GM19238 (cell line): ENCODE data around the gene NINJ1.

Experiments
- DNase-seq: peaks from one replicate; pipeline ENCODE4 v3.0.0; 2011; ENCODE audit warnings: low spot score; ENCODE audit not compliant: insufficient read length

Gene NINJ1

DNA sequence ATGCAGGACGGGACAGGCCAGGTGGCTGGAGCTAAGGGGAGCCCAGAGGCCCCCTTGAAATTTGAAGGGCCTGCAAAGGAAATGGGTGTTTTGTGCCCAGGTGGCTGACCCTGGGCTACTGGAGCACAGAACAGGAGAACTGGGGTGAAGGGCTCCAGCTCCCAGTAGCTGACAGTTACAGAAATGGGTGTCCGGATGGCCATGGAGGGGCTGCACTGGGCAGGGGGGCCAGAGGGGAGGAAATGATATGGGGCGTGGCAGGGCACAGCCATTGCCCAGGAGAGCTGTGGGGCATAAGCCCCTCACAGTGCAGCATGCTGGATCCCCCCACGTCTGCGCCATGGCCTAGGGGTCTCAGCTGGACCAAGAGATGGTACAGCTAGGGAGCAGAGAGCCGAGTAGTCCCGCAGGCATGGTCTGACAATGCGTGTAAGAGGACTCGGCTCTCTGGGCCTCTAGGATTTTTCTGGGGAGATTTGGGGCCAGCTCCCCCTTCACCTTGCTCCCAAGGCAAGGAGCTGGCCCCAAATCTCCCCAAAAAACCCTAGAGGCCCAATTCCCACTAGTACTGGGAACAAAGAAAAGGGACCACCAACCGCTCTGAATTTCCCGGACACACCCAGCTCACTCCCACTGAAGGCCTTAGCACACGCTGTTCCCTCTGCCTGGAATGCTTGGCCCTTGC, 45.9 kb downstream of the NINJ1 start:
- DNase-seq = no peak

DNA sequence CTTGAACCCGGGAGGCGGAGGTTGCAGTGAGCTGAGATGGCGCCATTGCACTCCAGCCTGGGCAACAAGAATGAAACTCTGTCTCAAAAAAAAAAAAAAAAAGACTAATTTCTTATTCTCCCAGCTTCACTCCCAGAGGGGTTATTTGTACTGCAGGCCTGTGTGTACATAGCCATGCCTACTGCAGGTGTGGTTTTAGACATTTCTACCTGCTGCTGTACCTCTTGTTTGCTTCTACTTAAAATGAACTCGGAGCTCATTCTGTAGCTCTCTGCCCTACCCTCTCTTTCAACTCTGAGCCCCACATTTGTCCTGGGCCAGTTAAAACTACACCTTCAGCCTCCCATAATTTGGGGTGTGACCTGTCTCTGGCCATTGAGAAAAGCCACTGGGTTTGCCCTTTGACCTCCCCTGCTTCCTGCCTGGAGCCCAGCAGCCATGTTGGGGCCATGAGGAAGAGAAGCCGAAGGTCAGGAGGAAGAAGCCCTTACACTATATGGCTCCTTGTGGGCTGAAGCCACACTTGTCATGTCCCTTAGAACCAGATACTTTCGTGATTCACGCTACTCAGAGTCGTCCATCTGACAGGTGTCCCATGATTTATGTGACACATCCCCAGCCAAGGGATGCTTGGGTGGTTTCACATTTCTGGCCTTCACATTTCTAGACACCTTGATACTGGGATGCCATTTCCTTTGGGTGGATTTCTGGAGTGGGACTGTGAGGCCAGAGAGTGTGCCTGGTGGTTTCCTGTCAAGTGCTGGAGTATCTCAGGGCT, 47.4 kb downstream of the NINJ1 start:
- no peak for DNase-seq

DNA sequence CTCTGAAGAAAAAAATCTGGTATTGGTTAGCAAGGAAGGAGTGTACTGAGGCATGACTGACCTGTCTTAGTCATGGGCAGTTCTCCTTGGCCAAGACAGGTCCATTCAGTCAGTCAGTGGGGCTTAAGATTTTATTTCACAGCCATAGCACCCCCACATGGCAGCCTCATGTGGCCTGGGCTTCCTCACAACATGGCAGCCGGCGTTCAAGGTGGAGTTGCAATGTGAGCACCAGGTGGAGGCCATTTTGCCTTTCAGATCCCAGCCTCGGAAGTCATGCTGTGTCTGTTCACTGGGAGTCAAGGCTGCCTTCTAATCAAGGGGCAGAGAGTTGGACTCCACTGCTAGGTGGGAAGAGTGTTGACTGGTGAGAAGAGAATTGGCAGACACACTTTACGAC, 48.4 kb downstream of the NINJ1 start:
- no peak for DNase-seq

DNA sequence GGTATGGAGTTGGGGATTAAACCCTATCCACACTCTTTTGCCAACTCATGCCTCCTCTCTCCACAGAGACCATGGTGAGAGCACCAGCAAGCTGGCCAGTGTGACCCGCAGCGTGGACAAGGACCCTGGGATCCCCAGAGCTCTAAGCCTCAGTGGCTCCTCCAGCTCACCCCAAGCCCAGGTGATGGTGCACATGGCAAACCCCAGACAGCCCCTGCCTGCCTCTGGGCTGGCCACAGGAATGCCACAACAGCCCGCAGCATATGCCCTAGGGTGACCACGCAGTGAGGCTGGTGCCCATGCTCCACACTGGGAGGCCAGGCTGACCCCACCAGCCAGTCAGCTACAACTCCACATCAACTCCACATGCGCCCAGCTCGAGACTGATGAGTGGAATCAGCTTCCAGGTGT, 49.6 kb downstream of the NINJ1 start:
- no peak for DNase-seq

DNA sequence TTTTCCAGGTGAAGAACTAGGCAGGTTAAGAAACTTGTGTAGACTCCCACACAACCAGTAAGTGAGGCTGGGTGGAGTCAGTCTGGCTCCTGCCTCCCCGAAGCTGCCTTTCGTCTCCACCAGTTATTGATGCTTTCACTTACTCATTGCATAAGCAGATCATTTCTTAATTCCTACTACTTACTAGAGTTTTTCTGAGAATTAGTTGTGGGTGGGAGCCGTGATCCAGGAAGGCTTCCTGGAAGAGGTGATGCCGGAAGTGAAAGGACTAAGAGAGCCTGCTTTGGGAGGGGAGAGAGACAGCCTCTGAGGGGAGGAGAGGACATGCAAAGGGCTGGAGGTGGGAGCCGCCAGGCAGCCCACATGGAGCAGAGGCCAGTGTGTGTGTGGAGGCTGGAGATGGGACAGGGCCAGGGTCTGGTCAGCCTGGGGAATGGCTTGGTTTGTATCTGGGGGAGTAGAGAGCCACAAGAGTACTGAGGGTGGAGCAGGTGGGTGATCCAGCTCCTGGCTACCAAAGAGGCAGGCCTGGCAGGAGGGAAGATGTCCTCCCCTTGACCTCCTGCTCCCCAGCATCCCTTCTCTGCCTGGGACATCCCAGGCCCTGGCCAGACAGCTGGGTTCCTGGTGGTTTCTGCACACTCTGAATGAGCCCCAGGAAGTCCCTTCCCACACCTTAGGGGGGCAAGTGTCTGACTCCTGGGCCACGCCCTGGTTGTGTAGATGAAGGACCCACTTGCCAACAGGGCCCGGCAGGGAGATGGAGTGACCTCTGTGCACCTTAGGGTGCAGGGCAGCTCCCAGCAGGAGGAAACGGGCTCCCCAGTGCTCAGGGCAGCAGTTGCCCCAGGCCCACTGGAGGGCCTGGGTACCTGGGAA, 50.2 kb downstream of the NINJ1 start:
- DNase-seq = no peak

DNA sequence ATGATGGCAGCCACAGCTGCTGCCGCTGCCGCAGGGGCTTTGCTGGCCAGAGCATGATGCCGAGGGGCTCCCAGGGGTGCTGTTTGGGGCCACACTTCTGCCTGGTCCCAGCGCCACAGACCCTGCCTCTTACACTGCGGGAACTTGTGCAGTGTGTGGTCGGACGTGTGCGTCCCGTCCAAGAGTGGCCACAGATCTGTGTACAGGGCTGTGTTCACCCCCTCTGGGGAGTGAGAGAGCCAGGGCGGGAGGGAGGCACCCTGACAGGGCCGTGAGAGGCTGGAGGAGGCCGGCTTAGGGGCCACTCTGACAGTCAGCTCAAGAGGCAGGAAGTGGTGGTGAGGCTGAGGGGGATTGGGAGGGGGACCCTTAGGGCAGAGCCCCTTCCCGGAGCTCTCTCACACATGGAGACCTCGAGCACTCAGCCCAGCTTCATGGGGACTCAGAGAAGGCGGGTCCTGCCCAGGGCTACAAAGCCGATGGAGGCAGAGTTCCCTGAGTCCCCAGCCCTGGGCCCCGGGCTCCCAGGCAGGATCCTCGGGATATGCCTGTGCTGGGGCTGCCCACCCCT, 51.1 kb downstream of the NINJ1 start:
- DNase-seq = no peak

DNA sequence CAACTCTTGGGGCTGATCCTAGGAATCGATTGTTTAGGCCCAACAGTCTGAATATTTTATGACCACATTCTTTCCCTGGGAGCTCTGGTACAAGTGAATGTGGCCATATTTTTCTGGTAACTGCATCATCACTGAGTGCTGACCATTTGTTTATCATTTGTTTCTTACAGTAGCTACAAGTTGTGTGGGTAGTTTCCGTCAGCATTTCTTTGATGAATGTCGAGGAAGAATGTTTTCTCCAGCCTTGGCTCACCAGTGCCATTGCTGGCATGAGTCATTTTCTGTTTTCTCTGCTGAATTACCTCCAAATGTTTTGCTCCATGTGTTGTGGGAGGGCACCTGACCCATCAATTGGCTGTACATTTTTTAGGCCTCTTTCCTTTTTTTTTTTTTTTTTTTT, 52.1 kb downstream of the NINJ1 start:
- no peak for DNase-seq

DNA sequence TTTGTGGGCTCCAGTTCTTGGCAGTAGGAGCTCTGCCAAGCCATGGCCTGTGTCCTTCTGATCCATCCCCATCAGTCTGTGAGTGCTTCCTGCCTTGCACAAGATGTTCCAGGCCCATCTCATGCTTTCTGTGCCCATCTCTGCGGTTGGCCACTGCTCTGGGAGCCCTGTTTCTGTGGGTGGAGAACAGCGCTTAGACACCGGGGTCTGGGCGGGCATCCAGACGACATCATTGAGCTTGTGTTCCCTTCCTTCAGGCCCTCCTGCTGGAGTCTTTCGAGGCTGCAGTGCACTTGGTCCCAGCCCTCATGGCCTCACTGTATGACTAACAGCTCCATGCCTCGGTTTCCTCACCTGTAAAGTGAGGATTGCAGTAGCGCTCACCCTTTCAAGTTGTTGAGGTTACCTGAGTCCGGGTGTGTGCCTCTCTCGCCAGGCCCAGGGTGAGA, 52.9 kb downstream of the NINJ1 start:
- DNase-seq = no peak

DNA sequence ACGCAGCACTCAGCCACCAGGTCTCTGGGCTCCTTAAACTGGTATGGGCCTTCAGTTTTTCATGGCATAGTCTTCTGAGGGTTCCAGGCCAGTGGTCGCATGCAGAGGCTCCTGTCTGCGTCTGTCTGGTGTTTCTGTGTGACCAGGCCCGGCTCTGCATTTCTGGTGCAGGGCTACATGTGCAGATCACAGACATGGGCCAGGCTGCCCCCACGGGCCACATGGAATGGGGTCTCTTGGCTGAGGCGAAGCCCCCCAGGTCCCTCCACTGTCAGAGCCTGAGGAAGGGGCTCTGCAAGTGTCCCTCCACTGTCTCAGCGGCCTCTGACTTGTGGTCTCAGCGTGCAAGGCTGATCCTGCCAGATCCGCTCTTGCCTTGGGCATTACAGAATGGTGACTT, 53.6 kb downstream of the NINJ1 start:
- DNase-seq = no peak

DNA sequence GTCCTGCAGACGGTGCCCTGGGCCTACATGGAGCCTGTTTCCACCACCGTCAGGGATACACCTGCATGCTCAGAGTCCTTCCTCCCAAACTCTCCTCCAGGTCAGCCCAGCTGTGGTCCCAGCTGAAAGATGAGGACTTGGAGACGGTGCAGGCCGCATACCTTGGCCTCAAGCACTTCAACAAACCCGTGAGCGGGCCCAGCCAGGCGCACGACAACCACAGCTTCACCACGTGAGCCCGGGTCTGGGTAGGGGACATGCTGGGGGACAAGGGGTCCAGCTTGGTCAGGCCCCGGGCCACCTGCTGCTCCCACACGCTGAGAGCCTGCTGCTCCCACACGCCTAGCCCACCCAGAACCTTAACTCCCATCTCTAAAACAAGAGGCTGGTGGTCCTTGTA, 54.7 kb downstream of the NINJ1 start:
- no peak for DNase-seq

DNA sequence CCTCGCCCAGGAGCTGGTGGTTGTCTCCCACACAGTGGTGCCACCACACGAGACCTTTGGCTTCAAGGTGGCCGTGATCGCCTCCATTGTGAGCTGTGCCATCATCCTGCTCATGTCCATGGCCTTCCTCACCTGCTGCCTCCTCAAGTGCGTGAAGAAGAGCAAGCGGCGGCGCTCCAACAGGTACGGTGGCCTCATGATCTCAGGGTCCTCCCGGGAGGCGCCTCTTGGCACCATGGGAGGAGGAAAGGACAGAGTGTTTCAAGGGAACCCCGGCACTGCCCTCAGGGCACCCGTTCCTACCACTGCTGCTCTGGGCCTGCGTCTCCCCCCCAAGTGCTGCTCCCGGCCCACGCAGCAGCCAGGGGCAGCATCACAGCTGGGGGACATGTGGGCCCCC, 56.2 kb downstream of the NINJ1 start:
- no peak for DNase-seq

DNA sequence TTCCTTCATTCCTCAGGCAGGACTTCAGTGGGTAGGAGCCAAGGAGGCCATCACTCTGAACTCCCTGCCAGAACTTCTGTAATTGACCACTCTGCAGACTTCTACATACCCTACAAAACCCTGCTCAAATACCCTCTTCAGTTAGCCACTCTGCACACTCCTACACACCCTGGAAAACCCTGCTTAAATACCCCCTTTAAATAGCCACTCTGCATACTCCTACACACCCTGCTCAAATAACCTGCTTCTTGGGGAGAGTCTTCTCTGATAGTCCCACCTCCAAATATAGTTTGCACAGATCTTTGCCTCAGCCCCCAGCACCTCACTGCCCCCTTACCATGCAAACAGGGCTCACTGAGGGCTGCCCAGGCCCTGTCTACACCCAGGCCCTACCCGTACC, 56.7 kb downstream of the NINJ1 start:
- no peak for DNase-seq

DNA sequence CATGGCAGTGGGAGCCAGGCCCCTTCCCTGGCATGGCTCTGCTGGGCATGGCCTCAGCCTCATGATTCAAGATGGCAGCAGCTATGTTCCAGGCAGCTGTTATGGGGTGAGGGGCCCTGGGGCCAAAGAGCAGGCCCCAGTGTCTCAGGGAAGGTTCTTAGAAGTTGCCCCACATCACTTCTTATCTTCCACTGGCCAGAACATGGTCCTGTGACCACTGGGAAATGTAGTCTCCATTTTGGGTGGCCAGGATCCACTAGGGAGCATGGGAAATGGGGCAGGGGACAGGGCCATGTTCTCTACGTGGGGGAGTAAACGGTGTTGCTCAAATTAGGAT, 57.3 kb downstream of the NINJ1 start:
- DNase-seq = no peak

DNA sequence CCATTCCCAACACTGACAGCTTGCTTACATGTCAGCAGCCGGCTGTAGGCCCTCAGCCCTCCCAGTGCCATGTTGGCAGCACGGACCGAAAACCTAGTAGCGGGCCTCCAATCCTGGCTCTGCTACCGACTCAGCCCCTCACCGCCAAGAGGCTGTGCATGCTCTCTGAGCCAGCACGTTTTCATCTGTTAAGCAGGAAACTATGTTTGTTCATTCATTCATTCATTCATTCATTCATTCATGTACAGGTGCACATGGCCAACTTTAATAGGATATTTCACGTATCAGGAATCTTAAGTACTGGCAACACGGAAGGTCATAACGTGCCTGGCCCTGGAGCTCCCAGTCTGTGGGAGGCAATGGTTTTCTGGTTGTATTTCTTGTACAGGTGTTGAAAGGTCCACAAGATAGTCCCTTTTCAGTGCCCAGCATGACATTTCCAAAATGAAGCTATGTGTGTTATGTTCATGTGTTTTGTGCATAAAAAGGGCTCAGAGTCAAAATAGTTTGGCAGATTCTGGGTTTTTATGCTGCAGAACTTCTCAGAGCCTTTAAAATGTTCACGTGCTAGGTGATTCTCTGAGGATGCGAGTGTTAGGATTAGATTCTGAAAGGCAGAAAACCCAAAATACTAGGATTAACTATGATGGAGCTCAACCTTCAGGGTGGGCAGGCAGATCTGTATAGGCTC, 57.8 kb downstream of the NINJ1 start:
- DNase-seq = no peak

DNA sequence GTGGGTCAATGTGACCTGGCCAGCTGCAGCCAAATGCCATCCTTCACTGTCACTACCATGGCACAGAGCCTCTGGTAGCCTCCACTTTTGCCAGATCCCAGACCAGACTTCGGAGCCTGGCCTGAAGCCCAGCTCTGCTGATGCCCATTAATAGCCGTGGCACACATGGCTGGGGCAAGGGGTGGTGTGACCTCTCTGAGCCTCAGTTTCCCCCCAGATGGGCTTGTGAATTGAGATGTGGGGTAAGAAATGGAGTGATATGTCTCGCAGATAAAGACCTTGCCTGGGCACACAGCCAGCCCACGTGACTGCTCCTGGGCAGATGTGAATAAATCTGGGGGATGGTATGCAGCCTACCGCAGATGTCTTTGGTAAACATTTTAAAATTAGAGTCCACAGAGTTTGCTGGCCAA, 61.7 kb downstream of the NINJ1 start:
- DNase-seq = no peak
